Activated CD8-positive, alpha-beta memory T cell treated with anti-CD3 and anti-CD28 coated beads, Interleukin-2, amount 10 ng/mL, durations not matched to agents 7 days and 5 days (primary cell): ENCODE data around the gene ACACA. TPM values are rescaled to one million over a fixed set of nuclear protein-coding genes. Genes with fewer than 3 reads are reported as not detected.

Experiments
- ATAC-seq: fragments of 150-1000 bp; cut with Tn5 transposase; one replicate; pipeline ENCODE4 v1.10.0; 2021; ENCODE audit warnings: moderate library complexity
- CTCF ChIA-PET: fragments of 350-600 bp; sonication (Branson Sonifier 250); formaldehyde crosslinking; loops from one replicate; lab custom pipeline; 2021; ENCODE audit warnings: antibody characterized with exemption; lab: Charles Lee
- DNase-seq: peaks from one replicate; pipeline ENCODE4 v3.0.0-alpha.2; 2020
- H3K27ac Mint-ChIP-seq: one replicate; pipeline ENCODE4 v1.8.0; 2021; ENCODE audit warnings: mild to moderate bottlenecking, mixed read lengths
- H3K27me3 Mint-ChIP-seq: one replicate; pipeline ENCODE4 v1.8.0; 2021; ENCODE audit warnings: mixed read lengths
- H3K36me3 Mint-ChIP-seq: one replicate; pipeline ENCODE4 v1.8.0; 2021; ENCODE audit warnings: mild to moderate bottlenecking, mixed read lengths
- H3K4me1 Mint-ChIP-seq: one replicate; pipeline ENCODE4 v1.8.0; 2021; ENCODE audit warnings: mixed read lengths
- H3K4me3 Mint-ChIP-seq: one replicate; pipeline ENCODE4 v1.8.0; 2021; ENCODE audit warnings: mild to moderate bottlenecking, moderate library complexity, mixed read lengths
- H3K9me3 Mint-ChIP-seq: one replicate; pipeline ENCODE4 v1.8.0; 2022; ENCODE audit warnings: low read depth, mixed read lengths
- total RNA-seq, 2 experiments: library from RNA; stranded (reverse); gene quantifications; one replicate each; pipeline ENCODE4 v1.2.3, GENCODE V29; 2021

ACACA gene
- total RNA-seq, 2 experiments from 2014 or later = 55.4 to 69.7 TPM

DNA sequence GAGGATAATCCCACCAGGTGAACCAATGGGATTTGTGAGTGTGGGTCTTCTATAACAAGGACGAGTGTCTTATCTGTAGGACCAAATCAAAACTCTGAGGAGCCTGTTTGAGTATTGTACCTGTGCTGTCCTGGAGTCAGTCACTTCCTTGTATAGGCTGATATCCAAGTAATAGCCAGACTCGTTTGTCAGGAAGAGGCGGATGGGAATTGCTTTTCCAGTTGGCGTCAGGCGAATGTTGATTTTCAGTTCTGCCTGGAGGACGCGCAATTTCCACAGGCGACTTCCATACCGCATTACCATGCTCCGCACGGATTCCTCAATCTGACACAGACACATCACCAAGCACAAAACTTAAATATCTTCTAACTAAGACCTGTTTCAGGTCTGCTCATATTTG lies 218.5 kb downstream of the ACACA start:
- Mint-ChIP-seq H3K27ac (no peak overlapping the region), H3K4me1 (no peaks in the 10 kb centered on the region), H3K9me3 (no peaks in the 10 kb centered on the region), H3K4me3 (no peak overlapping the region), H3K36me3 (peaks cover 30% of the 10 kb centered on the region), H3K27me3 (no peaks in the 10 kb centered on the region)
- ATAC-seq (no peak), DNase-seq (no peak)
- CTCF ChIA-PET = interaction anchor here (1.3 kb wide), 1 partner anchor 53 kb away, joined by 4 read pairs; no protein-coding TSS in a partner anchor

DNA sequence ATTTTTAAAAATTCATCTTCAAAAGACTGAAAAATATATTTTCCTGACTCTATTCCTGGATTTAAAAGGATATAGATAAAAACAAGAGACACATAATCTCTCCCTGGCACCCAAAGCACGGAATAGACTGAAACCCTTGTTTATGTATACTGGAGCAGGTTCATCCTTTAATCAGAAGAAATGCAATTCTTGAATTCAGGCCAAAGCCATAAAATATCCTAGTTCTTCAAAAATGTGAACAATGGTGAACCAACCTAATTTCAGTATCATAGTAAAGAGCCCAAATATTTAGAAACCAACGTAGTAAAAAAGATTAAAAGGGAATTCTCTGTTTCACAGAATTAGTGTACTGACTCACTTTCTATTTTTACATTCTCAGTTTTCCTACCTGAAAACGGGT lies 219.4 kb downstream of the ACACA start:
- H3K27ac Mint-ChIP-seq = no peak overlapping the region
- H3K9me3 Mint-ChIP-seq = no peaks in the 10 kb centered on the region
- CTCF ChIA-PET = no interaction called here
- no peaks in the 10 kb centered on the region for H3K4me1 Mint-ChIP-seq
- no peak for ATAC-seq
- no peak overlapping the region for H3K4me3 Mint-ChIP-seq
- no peaks in the 10 kb centered on the region for H3K27me3 Mint-ChIP-seq
- H3K36me3 Mint-ChIP-seq = peaks cover 26% of the 10 kb centered on the region
- DNase-seq = no peak

DNA sequence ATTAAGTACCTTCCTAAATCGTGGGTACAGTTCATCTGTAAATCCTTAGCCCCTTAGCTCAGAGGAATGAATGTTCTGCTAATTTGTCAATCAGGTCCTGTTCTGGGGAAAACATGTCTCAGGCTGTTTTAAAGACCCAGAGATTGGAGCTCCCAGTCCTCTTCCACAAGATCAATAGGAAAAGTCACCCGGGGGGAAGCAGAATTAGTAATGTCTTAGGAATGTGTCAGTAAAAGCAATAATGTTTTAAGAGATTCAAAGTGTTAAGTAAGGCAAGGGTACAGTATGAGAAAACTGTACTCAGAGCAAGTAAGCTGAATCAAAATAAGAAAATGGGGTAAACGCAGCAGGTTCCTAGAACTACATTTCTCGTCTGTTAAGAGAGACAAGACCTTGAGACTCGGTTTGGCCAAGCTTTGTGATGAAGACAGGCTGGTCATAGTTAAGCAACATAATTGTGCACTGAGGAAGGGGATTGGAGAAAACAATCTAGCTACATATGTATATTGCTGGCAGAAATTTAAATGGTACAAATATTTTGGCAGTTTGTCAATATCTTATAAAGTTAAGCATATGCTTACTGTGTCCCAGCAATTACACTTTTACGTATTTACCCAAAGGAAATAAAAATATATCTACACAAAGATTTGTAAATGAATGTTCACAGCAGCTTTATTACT lies 223.7 kb downstream of the ACACA start:
- Mint-ChIP-seq H3K27ac (no peak overlapping the region), H3K27me3 (no peaks in the 10 kb centered on the region), H3K4me3 (no peak overlapping the region), H3K4me1 (no peaks in the 10 kb centered on the region), H3K9me3 (no peaks in the 10 kb centered on the region), H3K36me3 (peaks cover 23% of the 10 kb centered on the region)
- CTCF ChIA-PET = interaction anchor here (1.6 to 2.2 kb wide), 2 partner anchors 8 to 42 kb away, joined by 3 to 7 read pairs; no protein-coding TSS in a partner anchor
- ATAC-seq (no peak), DNase-seq (no peak)

DNA sequence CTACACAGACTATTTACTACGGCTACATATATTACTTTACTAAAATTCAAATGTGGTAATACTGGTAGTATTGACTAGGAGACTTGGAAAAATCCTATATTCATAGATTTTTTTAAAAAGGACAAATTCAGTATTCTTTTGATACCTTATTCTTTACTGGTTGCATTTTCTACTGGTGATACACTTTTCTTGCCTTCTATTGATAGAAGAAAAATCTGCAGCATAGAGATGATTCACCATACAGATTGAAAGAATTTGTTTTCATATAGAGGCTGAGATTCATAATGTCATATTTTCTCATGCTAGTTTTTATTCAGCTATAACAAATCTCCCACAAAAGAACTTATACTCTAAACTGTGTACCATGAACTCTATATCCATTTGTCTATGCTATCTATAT lies 226.3 kb downstream of the ACACA start:
- ATAC-seq = no peak
- no peaks in the 10 kb centered on the region for H3K4me1 Mint-ChIP-seq
- H3K36me3 Mint-ChIP-seq = peaks cover 22% of the 10 kb centered on the region
- no peaks in the 10 kb centered on the region for H3K27me3 Mint-ChIP-seq
- H3K27ac Mint-ChIP-seq = no peak overlapping the region
- CTCF ChIA-PET = no interaction called here
- H3K4me3 Mint-ChIP-seq = no peak overlapping the region
- no peak for DNase-seq
- H3K9me3 Mint-ChIP-seq = no peaks in the 10 kb centered on the region

DNA sequence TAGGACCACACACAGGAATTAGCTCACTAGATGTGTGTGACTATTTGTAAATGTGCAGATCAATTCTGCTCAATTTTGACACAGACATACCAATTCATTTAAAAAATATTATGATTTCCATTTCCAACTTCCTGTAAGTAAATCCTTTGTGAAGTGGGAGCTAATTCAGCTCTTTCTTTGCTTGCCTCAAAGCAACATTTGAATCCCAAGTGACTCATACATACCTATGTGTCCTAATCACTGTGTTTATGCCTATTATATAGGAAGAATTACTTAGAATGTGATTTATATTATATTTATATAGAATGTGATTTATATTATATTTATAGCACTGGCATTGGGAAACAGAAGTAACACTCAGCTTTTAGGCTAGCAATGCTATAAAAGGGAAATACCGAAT lies 226.7 kb downstream of the ACACA start:
- Mint-ChIP-seq H3K27me3 (no peaks in the 10 kb centered on the region), H3K27ac (no peak overlapping the region), H3K9me3 (no peaks in the 10 kb centered on the region), H3K36me3 (peaks cover 22% of the 10 kb centered on the region), H3K4me1 (no peaks in the 10 kb centered on the region), H3K4me3 (no peak overlapping the region)
- ATAC-seq = no peak
- CTCF ChIA-PET = no interaction called here
- no peak for DNase-seq

DNA sequence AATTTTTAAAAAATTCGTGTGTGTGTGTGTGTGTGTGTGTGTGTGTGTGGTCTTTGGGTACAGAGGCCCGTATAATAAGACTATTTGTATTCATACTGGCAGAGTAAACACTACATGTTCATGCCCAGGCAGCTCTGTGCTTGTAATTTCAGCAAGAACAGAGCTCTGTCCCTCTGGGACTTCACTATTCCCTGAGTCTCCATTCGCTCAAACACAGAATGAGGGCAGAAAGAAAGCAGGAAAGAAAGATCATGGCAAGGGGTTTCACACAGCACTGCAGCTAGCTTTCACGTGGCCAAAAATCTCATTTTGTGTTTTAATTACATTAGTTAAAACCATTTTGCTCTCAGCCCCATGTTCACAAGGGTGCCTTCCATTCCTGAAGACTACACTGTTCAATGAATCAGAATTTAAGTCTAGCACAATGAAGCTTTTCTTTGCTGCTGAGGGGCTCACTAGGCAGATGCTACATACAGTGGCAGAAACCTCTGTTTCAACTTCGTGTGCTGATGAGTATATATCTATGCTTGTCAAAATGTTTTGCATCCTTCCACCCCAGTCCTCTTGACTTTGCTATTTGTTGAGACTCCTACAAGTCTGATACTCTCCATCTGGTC lies 229.3 kb downstream of the ACACA start:
- no peak overlapping the region for H3K27ac Mint-ChIP-seq
- peaks cover 23% of the 10 kb centered on the region for H3K36me3 Mint-ChIP-seq
- DNase-seq (no peak), ATAC-seq (no peak)
- H3K9me3 Mint-ChIP-seq = no peaks in the 10 kb centered on the region
- no peaks in the 10 kb centered on the region for H3K4me1 Mint-ChIP-seq
- no peak overlapping the region for H3K4me3 Mint-ChIP-seq
- no peaks in the 10 kb centered on the region for H3K27me3 Mint-ChIP-seq
- CTCF ChIA-PET = no interaction called here

DNA sequence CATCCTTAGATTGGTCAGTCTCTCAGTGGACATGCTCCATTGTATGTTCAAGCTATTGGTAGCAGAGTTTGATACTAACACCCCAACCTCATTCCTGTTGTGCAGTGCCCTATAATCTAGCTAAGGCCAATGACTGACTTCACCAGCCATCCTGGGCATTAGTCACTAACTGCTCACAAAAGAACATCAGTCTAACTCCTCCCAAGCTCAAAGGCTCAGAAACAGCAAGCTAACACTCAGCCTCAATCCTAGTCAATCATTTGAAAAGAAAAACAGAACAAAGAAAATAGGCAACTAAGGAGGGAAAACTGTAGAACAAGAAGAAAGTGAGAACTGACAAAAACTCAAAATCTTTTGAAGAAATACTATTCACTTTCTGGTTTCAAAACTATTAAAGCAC lies 229.9 kb downstream of the ACACA start:
- Mint-ChIP-seq H3K36me3 (peaks cover 23% of the 10 kb centered on the region), H3K4me1 (no peaks in the 10 kb centered on the region), H3K27me3 (no peaks in the 10 kb centered on the region), H3K4me3 (no peak overlapping the region), H3K27ac (no peak overlapping the region), H3K9me3 (no peaks in the 10 kb centered on the region)
- DNase-seq (no peak), ATAC-seq (no peak)
- CTCF ChIA-PET = no interaction called here

DNA sequence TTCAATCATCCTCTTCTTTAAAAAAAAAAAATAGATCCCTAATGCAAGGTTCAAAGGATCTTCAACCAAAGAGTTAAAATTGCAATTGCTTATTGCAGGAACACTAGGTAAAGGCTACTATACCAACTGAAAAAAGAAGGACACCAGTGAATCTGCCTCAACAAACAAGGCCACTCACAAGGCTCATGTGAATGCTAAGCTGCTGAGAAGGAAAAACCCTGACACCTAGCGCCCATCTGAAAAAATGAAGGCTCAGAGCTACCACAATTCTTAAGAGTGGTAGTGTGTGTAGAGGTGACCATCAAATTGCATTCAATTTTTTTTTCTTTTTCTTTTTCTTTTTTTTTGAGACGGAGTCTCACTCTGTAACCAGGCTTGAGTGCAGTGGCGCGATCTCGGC lies 232.4 kb downstream of the ACACA start:
- H3K27me3 Mint-ChIP-seq = no peaks in the 10 kb centered on the region
- DNase-seq = no peak
- no peak overlapping the region for H3K27ac Mint-ChIP-seq
- no peak overlapping the region for H3K4me3 Mint-ChIP-seq
- H3K9me3 Mint-ChIP-seq = no peaks in the 10 kb centered on the region
- no peak for ATAC-seq
- CTCF ChIA-PET = interaction anchor here (2.1 kb wide), 1 partner anchor 10 kb away, joined by 7 read pairs; no protein-coding TSS in a partner anchor
- H3K4me1 Mint-ChIP-seq = no peaks in the 10 kb centered on the region
- peaks cover 17% of the 10 kb centered on the region for H3K36me3 Mint-ChIP-seq

DNA sequence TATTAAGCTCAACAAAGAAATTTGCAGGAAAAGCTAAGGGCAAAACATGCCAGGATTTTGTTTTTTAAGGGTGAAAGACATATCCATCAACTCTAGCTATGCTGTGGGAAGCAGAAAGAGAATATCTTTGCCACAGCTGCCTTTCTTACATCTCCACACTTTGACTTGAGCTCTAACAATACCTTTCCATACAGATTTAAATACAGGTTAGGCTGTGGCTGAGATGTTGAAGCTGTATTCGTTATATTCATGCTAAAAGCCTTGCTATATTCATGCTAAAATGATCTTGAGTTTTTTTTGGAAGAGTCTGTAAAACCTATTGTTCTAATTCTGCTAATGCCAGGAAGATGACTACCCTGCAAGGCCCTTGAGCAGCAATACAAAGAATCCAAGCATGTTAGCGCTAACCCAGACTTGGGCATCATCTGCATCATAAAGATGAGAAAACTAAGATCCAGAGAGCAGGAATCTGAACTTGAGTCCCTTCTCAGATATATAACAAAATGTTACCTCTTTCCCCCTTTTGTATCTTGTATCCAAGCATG lies 235.7 kb downstream of the ACACA start:
- Mint-ChIP-seq H3K27me3 (no peaks in the 10 kb centered on the region), H3K4me3 (no peak overlapping the region), H3K27ac (no peak overlapping the region), H3K36me3 (peaks cover 2% of the 10 kb centered on the region), H3K4me1 (no peaks in the 10 kb centered on the region), H3K9me3 (no peaks in the 10 kb centered on the region)
- ATAC-seq (no peak), DNase-seq (no peak)
- CTCF ChIA-PET = no interaction called here

DNA sequence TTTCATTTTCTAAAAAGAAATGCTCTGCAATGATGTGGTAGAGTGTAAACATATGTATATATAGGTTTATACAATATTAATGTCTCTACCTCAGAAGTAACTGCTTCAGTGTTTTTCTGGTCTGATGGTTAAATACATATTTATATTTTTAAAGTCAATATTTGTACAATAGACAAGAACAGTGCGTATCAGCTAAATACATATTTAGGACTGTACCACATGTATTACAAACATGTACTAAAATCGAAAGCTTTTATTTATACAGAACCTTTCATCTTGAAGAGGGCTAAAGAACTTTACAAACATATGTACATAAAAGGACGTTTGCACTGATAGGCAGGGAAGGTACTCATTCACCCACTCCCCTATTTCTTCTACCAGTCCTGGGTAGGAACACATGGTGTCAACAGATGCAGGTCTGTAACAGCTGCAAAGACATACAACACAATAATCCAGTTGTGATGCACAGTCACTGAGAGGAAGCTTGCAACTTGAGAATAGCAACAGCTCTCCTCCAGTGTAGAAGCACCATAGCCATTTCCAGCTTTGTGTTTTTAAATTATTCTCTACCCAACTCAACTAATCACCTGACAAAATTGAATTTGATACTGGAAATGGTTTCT lies 237.8 kb downstream of the ACACA start:
- CTCF ChIA-PET = no interaction called here
- H3K36me3 Mint-ChIP-seq = no peaks in the 10 kb centered on the region
- no peaks in the 10 kb centered on the region for H3K9me3 Mint-ChIP-seq
- ATAC-seq = no peak
- no peak for DNase-seq
- H3K4me1 Mint-ChIP-seq = no peaks in the 10 kb centered on the region
- no peaks in the 10 kb centered on the region for H3K27me3 Mint-ChIP-seq
- no peak overlapping the region for H3K4me3 Mint-ChIP-seq
- no peak overlapping the region for H3K27ac Mint-ChIP-seq

DNA sequence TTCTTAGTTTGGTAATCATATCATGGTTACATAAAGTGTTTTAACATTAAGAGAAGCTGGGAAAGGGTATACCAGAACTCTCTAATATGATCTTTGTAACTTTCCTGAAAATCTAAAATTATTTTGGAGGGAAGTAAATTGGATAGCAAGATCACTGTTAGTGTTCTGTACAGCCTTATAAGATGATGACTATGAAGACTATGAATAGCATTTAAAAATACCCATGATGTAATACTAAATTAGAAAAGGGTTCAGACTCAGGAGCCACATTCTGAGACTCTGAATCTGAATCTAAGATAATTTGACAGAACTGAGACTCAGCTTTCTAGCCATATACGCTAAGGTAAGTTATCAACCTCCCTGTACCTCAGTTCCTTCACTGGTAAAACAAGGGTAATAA lies 238.9 kb downstream of the ACACA start:
- DNase-seq (no peak), ATAC-seq (no peak)
- no peak overlapping the region for H3K4me3 Mint-ChIP-seq
- peaks cover 3% of the 10 kb centered on the region for H3K36me3 Mint-ChIP-seq
- H3K4me1 Mint-ChIP-seq = no peaks in the 10 kb centered on the region
- CTCF ChIA-PET = no interaction called here
- H3K27me3 Mint-ChIP-seq = no peaks in the 10 kb centered on the region
- H3K9me3 Mint-ChIP-seq = no peaks in the 10 kb centered on the region
- no peak overlapping the region for H3K27ac Mint-ChIP-seq

DNA sequence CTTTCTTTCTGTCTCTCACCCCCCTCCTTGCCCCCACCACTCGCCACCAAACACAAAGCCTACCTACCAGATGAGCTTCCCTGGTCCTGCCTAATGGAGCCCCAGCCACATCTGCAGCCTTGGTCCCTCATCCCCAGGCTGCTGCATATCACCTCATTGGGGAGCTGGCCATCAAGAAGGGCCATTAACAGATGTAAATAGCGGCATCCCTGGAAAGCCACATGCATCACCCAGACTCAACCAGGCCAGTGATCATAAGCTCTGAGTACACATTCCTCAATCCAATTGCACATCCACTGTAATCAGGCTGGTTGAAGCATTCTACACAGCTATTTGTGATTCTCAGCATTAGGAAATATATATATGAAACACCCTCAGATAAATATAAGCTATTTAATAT lies 242.6 kb downstream of the ACACA start:
- H3K4me3 Mint-ChIP-seq = no peak overlapping the region
- H3K27me3 Mint-ChIP-seq = no peaks in the 10 kb centered on the region
- H3K27ac Mint-ChIP-seq = no peak overlapping the region
- ATAC-seq (no peak), DNase-seq (no peak)
- CTCF ChIA-PET = interaction anchor here (1.2 kb wide), 1 partner anchor 116 kb away, joined by 4 read pairs; no protein-coding TSS in a partner anchor
- peaks cover 21% of the 10 kb centered on the region for H3K36me3 Mint-ChIP-seq
- no peaks in the 10 kb centered on the region for H3K9me3 Mint-ChIP-seq
- H3K4me1 Mint-ChIP-seq = no peaks in the 10 kb centered on the region

DNA sequence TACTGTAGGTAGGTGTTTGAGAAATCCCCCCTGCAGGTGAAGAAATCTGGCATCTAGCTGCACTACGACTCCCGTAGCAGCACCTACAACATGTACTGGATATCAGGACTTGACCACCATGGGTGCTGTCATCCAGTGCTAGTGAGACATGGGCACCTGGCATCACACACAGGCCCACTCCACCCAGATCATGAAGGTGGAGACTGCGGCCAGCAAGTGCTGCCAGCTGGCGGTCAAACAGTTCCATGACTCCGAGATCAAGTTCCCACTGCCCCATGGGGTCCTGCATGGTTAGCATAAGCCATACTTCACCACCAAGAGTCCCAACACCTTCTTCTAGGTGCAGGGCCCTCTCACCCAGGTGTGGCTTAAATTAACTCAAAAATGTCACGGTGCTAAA lies 243.8 kb downstream of the ACACA start:
- CTCF ChIA-PET = no interaction called here
- DNase-seq = no peak
- H3K4me1 Mint-ChIP-seq = no peaks in the 10 kb centered on the region
- ATAC-seq = no peak
- H3K4me3 Mint-ChIP-seq = no peak overlapping the region
- H3K36me3 Mint-ChIP-seq = peaks cover 24% of the 10 kb centered on the region
- H3K9me3 Mint-ChIP-seq = no peaks in the 10 kb centered on the region
- no peaks in the 10 kb centered on the region for H3K27me3 Mint-ChIP-seq
- no peak overlapping the region for H3K27ac Mint-ChIP-seq

DNA sequence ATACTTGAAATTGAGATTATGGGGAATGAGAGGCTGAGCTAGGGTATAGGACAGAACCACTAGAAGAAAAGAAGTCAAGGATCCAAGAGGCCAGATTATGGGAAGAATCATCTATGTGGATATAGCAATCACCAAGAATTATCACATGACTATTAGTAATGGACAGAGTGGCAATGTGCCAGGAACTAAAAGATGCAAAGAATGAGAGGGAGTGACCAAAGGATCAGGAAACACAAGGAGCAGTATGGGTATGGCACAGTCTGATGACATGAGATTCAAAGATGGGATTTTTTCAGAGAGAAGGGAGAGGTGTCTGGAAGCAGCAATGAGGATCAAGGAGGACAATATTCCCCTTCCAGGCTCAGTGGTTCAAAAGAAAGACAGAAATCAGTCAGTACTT lies 245.7 kb downstream of the ACACA start:
- CTCF ChIA-PET = no interaction called here
- no peaks in the 10 kb centered on the region for H3K4me1 Mint-ChIP-seq
- H3K4me3 Mint-ChIP-seq = no peak overlapping the region
- no peaks in the 10 kb centered on the region for H3K27me3 Mint-ChIP-seq
- H3K27ac Mint-ChIP-seq = no peak overlapping the region
- H3K36me3 Mint-ChIP-seq = peaks cover 27% of the 10 kb centered on the region
- ATAC-seq = no peak
- DNase-seq = no peak
- H3K9me3 Mint-ChIP-seq = no peaks in the 10 kb centered on the region
